ENCODE measurements around the gene GOLPH3.
"Not testable (repeated sequence)": the region's sequence is repeated elsewhere in the genome, so short reads cannot be mapped to it uniquely, and the experiment has no call there.

DNA sequence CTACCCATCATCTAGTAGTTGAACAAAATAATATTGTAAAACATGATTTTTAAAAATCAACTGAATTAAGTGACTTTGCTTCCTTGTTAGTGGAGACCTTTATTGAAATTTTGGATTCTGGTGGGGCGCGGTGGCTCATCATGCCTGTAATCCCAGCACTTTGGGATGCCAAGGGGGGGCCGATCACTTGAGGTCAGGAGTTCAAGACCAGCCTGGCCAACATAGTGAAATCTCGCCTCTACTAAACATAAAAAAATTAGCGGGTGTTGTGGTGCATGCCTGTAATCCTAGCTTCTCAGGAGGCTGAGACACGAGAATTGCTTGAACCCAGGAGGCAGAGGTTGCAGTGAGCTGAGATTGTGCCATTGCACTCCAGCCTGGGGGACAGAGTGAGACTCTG lies 95.3 kb downstream of the GOLPH3 start:
- TF ChIP-seq, protein P1, sequence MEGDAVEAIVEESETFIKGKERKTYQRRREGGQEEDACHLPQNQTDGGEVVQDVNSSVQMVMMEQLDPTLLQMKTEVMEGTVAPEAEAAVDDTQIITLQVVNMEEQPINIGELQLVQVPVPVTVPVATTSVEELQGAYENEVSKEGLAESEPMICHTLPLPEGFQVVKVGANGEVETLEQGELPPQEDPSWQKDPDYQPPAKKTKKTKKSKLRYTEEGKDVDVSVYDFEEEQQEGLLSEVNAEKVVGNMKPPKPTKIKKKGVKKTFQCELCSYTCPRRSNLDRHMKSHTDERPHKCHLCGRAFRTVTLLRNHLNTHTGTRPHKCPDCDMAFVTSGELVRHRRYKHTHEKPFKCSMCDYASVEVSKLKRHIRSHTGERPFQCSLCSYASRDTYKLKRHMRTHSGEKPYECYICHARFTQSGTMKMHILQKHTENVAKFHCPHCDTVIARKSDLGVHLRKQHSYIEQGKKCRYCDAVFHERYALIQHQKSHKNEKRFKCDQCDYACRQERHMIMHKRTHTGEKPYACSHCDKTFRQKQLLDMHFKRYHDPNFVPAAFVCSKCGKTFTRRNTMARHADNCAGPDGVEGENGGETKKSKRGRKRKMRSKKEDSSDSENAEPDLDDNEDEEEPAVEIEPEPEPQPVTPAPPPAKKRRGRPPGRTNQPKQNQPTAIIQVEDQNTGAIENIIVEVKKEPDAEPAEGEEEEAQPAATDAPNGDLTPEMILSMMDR (IDR thresholded peaks at IDR 0.05) = not testable (repeated sequence)
- TF ChIP-seq POLR2A (IDR thresholded peaks at IDR 0.05) = not testable (repeated sequence)

All from ovary (tissue), 3 donors.